K562 (cell line): ENCODE measurements around the gene DHDH. TPM values are rescaled to one million over a fixed set of nuclear protein-coding genes. Genes with fewer than 3 reads are reported as not detected.

ENCODE experiments used
- ERF ChIP-seq: fragments of 450-650 bp; formaldehyde crosslinking; IDR thresholded peaks from 2 replicates; pipeline ENCODE4 v1.4.0; 2020; ENCODE audit warnings: mild to moderate bottlenecking, mixed read lengths
- GABPA ChIP-seq: fragments of 200-800 bp; sonication (Bioruptor generic); conservative IDR thresholded peaks from 2 replicates; pipeline ENCODE4 v1.6.1; 2016; ENCODE audit warnings: low read depth, missing genetic modification characterization, missing compliant biosample characterization
- HMBOX1 ChIP-seq: sonication (generic); IDR thresholded peaks from 2 replicates; pipeline ENCODE4 v1.6.1; 2016
- SFPQ ChIP-seq: fragments of 200-400 bp; formaldehyde crosslinking; IDR thresholded peaks from 2 replicates; pipeline ENCODE4 v1.6.1; 2017; ENCODE audit warnings: mild to moderate bottlenecking, low read depth, low read length, moderate library complexity
- SMARCE1 ChIP-seq: fragments of 450-650 bp; IDR thresholded peaks from 2 replicates; pipeline ENCODE4 v1.7.1; 2016; ENCODE audit warnings: mild to moderate bottlenecking
- ZBTB9 ChIP-seq: fragments of 450-650 bp; formaldehyde crosslinking; IDR thresholded peaks from 2 replicates; pipeline ENCODE4 v1.4.0; 2020; ENCODE audit warnings: mild to moderate bottlenecking, moderate library complexity
- ZNF311 ChIP-seq: fragments of 250-450 bp; sonication (Bioruptor Pico); IDR thresholded peaks from 2 replicates; pipeline ENCODE4 v1.4.0; 2020; ENCODE audit warnings: mild to moderate bottlenecking, moderate library complexity
- polyA plus RNA-seq, 8 experiments: library from polyadenylated mRNA; depleted of rRNA in 4 of 8; stranded (reverse) in 5 of 8; unstranded in 3 of 8; fragments of >200 nt; fragmentation: Nextera tagmentation in 2 of 8; fragmentation: Illumina TruSeq in 1 of 8; extraction: Ambion mirVana in 2 of 8; extraction: Trizol in 1 of 8; gene quantifications; 2 replicates each; pipeline versions ENCODE4 v1.2.1 to v1.2.3, GENCODE V29; 2011 to 2014; ENCODE audit warnings: inconsistent platforms in 1 of 8, missing spikeins in 1 of 8
- total RNA-seq, 7 experiments: library from RNA; depleted of rRNA in 6 of 7; stranded (reverse); fragments of >200 nt in 6 of 7; fragmentation: Illumina TruSeq in 2 of 7; extraction: Trizol in 2 of 7; gene quantifications; 2 replicates each; pipeline versions ENCODE4 v1.2.1 to v1.2.3, GENCODE V29; 2011 to 2021; ENCODE audit warnings: low replicate concordance in 1 of 7

The DHDH gene
- total and polyA plus RNA-seq, 9 of the 15 experiments (the other 6 are each of a cell fraction or from before 2014, with no cell fraction given): 0.37 to 1.9 (median 0.87) TPM

GRCh38 chr19:48950830-48951519 is 17.5 kb downstream of the DHDH start (continued):
- no peak for TF ChIP-seq HMBOX1
- TF ChIP-seq ERF: 0 out of 2 replicates have a peak, but pooled peaks have one; percentile 46
- TF ChIP-seq GABPA (tag): peak; percentile 49; the same call in 1 of the 2 replicates
- no peak for TF ChIP-seq SFPQ
- peak; percentile 54; the same call in 1 of the 2 replicates for TF ChIP-seq ZNF311 (CRISPR knock-in tag)
- 0 out of 2 replicates have a peak, but pooled peaks have one; percentile 24 for TF ChIP-seq SMARCE1
- TF ChIP-seq ZBTB9 (CRISPR knock-in tag): 0 out of 2 replicates have a peak, but pooled peaks have one; percentile 17
